ENCODE measurements around the gene PAK3. TPM values are rescaled to one million over a fixed set of nuclear protein-coding genes. Genes with fewer than 3 reads are reported as not detected.

Gene PAK3
- 0.09 and 0.12 TPM in 2 replicates for total RNA-seq

DNA sequence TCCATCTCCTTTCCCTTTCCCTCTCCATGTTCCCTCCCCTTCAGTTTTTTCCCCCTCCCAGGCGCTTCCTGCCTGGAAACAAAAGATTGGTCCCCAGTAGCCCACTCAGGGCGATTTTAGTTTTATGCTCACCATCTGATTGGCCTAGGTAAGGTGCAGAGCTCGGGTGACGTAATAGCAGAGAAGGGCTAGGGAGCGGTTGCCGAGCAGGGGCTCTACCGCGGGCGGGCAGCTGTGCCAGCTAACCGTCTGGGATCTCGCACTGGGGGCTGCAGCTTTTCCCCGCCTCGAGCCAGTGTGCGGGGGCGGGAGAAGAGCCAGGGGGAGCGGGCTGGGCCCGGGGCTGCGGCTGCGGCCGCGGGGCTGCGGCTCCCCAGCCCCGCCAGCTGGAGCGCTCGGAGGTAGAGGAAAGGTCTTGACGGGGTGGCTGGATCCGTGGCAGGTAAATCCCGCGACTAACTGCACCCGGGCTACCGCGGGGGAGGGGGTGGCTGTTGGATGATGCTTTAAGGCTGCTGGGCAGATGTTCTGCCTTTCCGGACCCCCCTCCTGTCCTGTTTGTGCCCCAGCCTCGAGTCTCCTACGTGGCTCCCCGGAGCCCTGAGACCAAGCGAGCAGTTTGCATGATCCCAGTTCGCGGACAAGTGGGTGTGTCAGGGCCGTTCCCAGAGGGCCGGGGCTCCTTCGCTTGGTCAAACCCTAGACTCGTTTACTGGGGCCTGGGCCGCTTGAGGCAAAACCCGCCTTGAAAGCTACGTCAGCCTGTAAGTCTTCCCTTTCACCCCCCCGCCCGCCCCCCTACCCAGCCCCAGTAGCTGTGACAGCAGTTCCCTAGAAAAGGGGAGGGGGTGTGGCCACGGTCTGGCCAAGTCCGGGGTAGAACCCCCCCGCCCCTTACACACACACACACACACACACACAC is at the start of gene PAK3:
Gene PAK3 (plus strand): TSS at position 218 of the 922 bp plus-strand sequence. CDS start 26,913 bp downstream, outside the sequence.

DNA sequence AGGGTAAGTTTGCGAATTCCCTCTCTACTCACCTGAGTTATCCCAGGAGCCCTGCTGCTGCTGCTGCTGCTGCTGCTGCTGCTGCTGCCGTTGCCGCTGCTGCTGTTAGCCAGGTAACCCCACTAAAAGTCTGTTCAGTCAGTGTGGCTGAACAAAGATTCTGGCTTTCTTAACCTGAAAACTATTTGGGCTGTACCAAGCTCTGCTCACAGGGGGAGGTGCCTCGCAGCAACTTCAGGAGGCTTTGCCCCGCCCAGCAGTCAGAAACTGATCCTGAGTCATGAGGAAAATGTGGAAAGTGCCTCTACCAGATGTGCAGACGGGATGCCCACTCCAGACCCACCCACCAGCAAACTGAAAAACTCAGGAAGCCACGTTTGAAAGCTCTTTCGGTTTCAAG is 174.3 kb downstream of the PAK3 start, which contains the start of gene CAPN6:
Gene CAPN6 (minus strand): TSS at position 145 of the 400 bp plus-strand sequence. CDS start 6,547 bp downstream, outside the sequence.

Other genes with a start within 250 kb of the PAK3 start
- not detected in 2 replicates for gene CAPN6, start 174.3 kb downstream of the PAK3 start, total RNA-seq

All from pericardium fibroblast (primary cell).